GM18519 (cell line): ENCODE measurements around the gene TMED8.
"Not testable (repeated sequence)": the region's sequence is repeated elsewhere in the genome, so short reads cannot be mapped to it uniquely, and the experiment has no call there.

ENCODE experiments used
- ATAC-seq: cut with Tn5 transposase; IDR thresholded peaks from one replicate; pipeline ENCODE4 v1.9.1; 2021; ENCODE audit warnings: mild to moderate bottlenecking, moderate library complexity; ENCODE audit not compliant: unreplicated experiment, low FRiP score

Gene TMED8, protein sequence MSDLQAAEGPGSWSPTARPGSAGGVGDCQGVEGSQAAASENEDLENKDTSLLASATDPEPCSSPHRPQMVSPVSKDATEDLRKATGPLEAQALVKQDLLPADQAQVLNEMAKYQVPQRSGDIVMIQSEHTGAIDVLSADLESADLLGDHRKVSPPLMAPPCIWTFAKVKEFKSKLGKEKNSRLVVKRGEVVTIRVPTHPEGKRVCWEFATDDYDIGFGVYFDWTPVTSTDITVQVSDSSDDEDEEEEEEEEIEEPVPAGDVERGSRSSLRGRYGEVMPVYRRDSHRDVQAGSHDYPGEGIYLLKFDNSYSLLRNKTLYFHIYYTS

DNA sequence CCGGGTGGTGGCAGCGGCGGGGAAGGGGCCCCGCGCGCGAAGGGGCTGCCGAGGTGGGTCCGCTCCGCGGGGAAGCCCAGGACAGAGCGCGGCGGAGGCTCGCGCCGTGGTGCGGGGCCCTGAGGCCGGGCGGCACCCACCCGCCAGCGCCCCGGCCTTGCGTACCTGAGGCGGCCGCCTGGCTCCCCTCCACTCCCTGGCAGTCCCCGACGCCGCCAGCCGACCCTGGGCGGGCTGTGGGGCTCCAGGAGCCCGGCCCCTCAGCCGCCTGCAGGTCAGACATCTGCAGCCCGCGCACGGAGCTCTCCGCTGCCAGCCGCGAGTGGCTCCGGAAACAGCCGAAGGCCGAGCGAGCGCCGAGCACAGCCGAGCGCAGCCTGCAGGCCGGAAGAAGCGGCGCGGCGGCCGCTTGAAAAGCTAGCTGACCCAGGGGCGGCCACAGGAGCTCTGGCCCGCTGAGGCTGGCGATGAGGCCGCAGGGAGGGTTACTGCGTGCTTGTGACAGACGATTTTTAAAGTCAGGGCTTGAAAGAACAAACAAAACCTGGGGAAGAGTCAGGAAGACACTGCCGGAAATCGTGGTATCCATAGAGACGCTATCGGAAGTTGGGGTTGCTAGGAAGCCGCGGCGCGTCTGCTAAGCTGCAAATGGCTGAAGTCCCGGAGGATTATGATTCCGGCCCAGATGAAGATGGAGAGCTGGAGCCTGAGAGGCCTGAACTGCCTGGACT is at the start of gene TMED8, which contains the start of gene SAMD15:
Gene TMED8 (minus strand): TSS at position 324 of the 731 bp plus-strand sequence. CDS start 41 bp downstream, at position 283.
Gene SAMD15 (plus strand): TSS at position 609 of the 731 bp plus-strand sequence. CDS start 40 bp downstream, at position 649.
- ATAC-seq = peak; percentile 70

DNA sequence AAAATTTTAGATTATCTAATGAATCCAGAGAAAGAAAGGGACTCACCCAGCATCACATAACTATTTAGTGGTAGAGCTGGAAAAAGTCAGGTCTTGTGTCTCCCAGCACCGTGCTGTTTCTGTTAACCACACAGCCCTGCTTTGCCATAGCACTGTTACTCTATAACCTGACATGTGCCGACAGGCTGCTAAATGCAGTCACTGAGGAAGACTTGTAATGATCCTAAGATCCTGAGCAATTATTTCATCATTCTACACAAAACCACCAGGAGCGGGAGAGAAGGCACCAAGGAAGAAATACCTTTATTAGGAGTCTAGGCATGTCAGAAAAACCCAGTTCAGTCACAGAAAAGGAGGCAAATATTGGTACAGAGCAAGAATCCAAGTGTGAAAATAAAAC is 49.5 kb upstream of the TMED8 start:
- ATAC-seq = no peak

DNA sequence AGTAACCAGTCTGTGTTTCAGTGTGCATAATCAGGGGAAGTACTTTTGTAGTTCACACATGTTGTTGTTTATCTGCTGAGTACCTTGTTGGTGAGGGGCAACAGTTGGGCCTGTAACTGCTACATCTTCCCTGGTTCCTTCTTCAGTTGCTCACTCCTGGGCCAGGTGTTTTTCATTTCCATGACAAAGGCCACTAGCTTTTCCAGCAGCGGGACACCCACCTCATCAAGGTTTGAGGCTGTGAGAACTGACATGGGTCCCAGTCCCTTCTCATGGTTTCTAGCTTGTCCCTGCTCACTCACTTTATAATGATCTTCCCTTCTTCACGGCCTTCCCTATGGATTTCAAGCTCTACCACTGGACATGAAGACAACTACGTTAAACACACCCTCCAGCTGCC is 48.0 kb upstream of the TMED8 start:
- no peak for ATAC-seq

DNA sequence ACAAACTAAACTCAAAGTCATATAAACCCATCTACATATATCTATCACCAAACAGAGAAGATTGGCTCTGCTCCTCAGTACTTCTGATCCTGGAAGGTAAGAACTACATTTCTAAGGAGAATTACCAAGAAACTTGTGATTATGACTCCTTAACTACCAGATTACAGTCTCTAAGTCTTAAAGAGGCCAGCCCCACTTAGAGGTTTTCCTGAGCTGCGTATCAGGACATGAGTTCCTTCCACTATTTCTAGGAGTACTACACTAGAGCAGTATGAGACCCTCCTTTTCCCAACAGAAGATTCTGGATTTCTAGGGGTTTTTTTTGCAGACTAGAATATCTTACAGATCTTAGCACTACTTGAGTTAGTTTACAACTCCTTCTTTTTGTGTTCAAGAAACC is 46.5 kb upstream of the TMED8 start, which contains the start of gene NOXRED1:
Gene NOXRED1 (minus strand): TSS at position 101 of the 400 bp plus-strand sequence. CDS start 634 bp downstream, outside the sequence.
- ATAC-seq = no peak

DNA sequence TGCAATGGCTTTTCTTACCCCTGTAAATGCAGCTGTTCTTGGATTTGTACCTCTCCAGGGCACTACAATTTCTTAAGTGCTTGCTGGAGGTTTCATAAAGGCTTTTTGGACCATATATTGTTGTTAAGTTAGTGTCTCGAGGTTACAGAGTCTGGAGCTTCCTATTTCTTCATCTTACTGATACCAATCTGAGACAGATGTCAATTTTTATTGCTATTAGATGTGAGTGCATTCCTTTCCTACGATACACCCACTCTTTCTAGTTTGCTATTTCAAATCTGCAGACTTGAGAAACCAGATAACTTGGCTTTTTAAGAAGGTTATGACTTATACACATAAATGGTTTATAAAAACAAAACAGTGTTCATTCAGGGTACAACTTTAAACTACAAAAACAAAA is 44.3 kb upstream of the TMED8 start:
- ATAC-seq = no peak

DNA sequence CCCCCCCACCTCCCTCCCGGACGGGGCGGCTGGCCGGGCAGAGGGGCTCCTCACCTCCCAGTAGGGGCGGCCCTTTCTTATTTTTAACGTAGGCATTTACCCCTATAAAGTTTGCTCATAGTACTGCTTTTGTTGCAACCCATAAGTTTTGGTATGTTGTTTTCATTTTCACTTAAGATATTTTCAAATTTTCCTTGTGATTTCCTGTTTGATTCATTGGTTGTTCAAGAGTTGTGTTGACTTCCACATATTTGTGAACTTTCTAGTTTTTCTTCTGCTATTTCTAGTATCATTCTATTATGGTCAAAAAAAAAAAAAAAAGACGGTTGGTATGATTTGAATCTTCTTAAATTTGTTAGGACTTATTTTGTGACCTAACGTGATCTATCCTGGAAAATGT is 39.9 kb upstream of the TMED8 start:
- no peak for ATAC-seq

DNA sequence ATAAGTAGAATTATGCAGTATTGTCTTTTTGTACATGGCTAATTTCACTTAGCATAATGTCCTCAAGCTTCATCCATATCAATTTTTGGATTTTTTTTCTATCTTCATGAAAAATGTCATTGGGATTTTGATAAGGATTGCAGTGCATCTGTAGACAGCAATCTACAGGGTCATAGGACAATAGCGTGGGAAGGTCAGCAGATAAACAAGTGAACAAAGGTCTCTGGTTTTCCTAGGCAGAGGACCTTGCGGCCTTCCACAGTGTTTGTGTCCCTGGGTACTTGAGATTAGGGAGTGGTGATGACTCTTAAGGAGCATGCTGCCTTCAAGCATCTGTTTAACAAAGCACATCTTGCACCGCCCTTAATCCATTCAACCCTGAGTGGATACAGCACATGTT is 39.2 kb upstream of the TMED8 start:
- ATAC-seq = not testable (repeated sequence)

DNA sequence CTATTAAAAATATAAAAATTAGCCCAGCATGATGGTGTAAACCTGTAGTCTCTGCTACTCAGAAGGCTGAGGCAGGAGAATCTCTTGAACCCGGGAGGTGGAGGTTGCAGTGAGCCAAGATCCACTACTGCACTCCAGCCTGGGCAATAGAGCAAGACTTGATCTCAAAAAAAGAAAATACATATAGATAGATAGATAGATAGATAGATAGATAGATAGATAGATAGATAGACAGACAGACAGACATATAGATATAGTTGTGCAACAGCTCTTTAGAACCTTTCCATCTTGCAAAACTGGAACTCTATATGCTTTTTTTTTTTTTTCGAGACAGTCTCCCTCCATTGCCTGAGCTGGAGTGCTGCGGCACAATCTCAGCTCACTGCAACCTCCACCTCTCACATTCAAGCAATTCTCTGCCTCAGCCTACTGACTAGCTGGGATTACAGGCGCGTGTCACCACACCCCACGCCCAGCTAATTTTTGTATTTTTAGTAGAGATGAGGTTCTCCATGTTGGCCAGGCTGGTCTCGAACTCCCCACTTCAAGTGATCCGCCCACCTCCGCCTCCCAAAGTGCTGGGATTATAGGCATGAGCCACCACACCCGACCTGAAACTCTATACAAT is 38.6 kb upstream of the TMED8 start:
- not testable (repeated sequence) for ATAC-seq

DNA sequence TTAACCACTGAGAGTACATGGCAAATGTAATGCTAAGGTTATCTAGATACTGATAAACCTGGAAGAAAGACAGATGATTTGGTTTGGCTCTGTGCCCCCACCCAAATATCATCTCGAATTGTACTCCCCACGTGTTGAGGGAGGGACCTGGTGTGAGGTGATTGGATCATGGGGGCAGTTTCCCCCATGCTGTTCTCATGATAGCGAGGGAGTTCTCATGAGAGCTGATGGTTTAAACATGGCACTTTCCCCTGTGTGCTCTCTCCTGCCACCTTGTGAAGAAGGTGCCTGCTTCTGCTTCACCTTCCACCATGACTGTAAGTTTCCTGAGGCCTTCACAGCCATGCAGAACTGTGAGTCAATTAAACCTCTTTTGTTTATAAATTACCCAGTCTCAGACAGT is 32.2 kb upstream of the TMED8 start:
- no peak for ATAC-seq

DNA sequence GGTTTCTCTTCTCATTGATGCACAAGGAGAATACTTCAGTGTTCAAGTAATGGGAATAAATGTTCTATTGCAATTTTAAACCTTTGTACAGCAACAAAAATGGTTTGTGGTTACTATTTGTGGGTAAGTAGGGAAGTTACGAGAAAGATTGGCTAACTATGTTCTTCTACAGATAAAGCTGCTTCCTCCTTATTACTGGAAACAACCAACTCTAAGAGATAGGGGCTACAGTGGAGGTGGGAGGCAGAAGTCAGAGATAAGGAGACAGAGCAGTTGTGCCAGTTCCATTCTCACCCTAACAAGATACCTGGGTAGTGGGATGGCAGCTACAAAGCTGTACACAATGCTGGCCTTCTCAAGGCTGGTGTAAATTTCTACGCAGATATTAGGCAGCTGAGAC is 30.3 kb upstream of the TMED8 start:
- ATAC-seq = no peak

DNA sequence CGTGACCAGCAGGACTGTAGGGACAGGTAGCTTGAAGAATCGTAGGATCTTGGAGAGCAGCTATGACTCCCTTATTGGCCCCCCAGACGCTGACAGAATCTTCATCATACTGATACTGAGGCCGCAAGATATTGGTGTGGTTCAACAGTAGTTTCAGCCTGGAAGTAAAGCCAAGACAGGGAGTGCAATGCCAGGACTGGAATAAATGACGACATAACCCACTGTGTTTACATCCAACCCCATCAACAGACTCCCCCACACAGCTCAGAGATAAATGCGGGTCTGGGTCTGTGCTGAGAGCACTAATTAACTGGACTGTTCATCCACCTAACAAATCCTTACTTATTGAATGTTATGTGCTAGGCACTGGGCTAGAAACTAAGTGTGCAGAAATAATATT is 29.8 kb upstream of the TMED8 start:
- ATAC-seq = no peak

DNA sequence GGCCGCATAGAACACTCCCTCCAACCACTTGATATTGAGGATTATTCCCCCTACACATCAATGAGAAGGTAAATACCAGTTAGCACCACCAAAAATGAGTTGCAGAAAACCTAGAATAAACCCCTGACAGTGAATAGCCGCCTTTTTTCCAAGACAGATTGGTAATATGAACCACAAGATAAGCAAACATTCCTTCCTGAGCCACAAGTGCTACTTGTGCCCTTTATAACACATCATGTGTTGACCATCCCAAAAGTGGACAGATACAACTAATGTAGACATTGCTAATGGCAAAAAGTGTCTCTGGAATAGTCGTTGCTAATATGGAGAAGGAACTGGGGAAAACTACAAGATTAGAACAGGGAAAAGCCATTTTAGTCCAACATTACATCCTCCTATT is 29.2 kb upstream of the TMED8 start:
- ATAC-seq = no peak

DNA sequence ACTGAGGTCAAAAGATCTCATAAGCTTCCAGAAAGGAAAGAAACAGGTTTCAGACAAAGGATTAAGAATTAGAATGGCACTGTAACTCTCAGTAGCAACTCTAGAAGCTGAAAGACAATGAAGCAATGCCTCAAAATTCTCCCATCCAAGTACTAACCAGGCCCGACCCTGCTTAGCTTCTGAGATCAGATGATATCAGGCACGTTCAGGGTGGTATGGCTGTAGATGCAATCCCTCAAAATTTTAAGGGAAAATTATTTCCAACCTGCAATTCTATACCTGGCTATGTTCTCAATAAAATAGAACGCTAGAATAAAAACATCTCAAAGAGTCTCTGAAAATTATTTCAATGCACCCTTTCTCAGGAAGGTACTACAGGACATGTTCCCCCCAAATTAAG is 26.9 kb upstream of the TMED8 start:
- ATAC-seq = no peak

DNA sequence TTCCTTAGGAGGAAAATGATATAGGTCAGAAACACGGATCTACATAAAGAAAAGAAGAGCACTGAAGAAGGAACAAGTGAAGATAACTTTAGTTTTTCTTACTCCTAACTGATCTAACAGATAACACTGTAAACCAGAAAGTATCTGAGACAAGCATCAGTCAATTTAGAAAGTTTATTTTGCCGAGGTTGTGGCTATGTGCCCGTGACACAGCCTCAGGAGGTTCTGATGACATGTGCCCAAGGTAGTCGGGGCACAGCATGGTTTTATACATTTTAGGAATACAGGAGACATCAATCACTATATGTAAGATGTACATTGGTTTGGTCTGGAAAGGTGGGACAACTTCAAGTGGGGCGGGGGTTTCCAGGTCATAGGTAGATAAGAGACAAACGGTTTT is 23.3 kb upstream of the TMED8 start:
- ATAC-seq = no peak

DNA sequence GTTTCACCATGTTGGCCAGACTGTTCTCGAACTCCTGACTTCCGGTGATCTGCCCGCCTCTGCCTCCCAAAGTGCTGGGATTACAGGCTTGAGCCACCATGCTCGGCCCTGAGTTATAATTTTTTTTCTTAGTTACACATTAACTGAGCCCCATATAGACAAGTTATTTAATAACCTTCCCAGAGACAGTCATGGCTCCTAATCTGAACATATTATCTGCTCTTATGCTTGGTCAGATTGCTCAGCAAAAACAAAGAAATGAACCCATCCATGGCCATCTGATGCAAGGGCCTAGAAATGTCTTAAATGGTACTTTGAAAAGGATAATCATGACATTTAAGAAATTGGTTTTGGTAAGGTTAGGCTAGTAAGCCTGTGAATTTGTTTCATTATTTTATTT is 13.3 kb upstream of the TMED8 start:
- no peak for ATAC-seq

DNA sequence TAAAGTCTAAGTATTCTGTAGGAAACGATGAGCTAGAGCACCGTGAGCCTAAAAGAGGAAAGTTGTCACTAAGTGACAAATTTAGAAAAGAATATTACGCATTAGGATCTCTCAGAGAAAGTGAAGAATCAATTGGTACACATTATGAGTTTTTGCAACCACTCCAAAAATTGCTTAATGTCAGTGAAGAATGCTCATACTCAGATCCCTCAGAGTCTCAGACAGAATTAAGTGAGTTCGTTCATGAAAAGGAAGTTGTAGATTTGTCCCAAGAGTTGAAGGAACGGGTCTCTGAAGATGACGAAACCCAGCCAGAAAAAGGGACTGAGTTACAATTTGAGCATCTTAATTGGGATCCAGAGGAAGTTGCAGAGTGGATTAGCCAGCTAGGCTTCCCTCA is 1.8 kb upstream of the TMED8 start:
- ATAC-seq = no peak

DNA sequence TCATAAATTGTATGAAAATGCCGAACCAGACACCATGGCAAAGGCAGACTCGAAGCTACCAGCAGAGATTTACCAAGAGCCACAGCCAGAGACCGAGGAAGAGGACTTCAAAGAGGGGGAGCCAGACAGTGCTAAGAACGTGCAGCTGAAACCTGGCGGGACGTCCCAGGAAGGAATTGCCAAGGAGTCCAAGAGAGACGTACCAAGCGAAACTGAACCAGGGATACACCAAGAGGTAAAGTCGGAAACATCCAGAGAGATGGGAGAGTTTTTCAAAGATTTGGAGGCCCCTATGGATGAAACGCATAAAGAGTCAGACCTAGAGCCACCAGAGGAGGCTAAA is 579 bp upstream of the TMED8 start:
- no peak for ATAC-seq

DNA sequence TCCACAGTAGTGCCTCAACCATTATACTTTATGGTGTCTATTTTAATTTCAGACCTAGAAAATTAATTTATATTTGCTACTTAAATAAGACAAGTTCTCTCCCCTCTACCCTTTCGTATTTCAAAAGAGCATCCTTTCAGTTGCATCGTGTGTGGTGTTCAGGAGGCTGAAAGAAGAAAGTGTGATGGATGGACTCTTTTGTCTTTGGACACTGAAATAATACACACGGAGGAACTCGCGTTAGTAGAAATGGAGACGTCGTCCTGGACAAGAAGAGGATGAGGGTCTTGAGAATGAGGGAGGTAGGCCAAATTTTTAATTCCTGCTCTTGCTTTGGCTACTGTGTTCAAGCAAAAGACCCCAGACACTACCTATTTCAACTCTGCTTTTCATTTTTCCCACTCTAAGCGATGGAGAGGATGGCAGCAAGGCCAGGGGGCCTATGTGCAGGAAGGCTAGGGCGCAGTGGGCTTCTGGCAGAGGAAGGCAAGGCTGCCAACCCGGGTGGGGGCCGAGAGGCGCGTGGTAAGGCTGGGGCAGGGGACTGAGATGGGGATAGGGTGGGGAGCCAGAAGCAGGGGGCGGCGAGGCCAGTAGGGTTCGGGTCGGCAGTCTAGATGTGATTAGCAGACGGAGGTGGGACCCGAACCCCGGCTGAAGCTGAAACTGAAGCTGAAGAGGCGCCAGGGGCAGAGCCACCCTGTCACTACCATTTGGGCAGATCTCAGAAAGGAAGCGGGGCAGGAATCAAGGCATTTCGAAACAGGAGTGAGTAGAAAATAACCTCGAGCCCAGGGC is 722 bp downstream of the TMED8 start:
- ATAC-seq = no peak

DNA sequence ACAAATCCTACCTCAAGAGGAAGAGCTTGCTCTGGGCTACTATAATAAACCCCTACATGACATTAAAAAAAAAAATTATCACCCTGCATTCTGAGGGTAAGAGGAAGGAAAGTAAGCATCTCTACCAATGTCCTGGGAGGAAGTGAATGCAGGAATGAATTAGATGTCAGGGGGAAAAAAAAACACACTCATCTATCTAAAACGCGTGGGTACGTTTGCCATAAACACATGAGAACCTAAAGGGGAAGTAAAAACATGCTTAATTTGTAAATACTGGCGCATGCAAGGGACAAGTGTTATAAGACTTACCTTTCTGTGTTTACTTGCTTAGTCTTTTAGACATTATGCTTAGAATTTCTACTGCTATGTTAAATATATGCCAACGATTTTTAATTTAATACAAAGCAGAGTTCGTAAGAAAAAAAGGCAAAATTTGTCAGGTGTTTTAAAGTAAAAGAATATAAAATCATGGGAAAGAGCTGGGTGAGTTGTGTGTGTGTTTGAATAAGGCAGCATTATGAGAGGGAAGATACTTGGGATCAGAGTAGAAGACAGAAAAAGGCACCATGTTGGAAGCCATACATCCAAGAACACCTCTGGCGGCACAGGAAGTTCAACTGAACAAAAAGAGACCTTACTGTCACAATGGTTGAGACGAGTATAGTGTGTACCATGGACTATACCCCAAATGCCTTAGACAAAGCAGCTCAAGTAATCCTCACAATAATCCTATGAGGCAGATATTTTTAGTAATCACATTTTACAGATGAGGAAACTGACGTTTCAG is 1.5 kb downstream of the TMED8 start:
- ATAC-seq = no peak

DNA sequence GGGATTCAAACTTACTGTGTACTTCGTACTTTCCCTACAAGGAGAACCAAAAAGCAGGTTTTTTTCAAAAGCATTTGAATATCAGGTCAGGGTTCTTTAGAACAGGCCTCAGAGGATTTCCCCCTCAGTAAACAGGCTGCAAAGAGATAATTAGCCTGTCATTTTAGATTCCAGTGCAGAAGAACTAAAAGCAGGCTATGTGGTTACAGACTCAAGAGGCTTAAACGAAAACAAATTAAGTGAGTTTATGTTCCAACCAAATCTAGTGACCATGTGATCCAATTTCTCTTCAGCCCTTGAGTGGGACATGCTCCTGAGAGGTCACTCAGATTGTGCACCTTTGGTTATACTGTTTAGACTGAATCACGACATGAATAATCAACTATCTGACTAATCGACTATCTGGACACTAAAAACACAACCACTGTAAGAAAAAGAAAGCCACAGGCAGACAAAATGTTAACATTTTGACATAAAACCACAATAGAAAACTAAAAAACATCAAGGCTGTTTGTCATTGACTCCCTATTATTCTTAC is 4.5 kb downstream of the TMED8 start:
- ATAC-seq = peak; percentile 41
